Sigmoid colon (tissue), 7 donors: ENCODE measurements around the gene SLC13A3. TPM values are rescaled to one million over a fixed set of nuclear protein-coding genes. Genes with fewer than 3 reads are reported as not detected.

Experiments used
- DNase-seq: peaks from one replicate; pipeline ENCODE4 v3.0.0-alpha.2; 2019
- H3K27ac ChIP-seq, 4 donors: fragments of 200-600 bp; sonication (generic); one replicate each; pipeline ENCODE4 v1.5.1; 2016 to 2019; ENCODE audit warnings: mild to moderate bottlenecking in 1 of 4
- H3K27me3 ChIP-seq, 3 donors: fragments of 200-600 bp; sonication (generic); one replicate each; pipeline ENCODE4 v1.5.1; 2019; ENCODE audit warnings: mild to moderate bottlenecking in 1 of 3
- H3K36me3 ChIP-seq, 4 donors: fragments of 200-600 bp; sonication (generic); one replicate each; pipeline ENCODE4 v1.5.1; 2016 to 2019
- H3K4me1 ChIP-seq, 4 donors: fragments of 200-600 bp; sonication (generic); one replicate each; pipeline ENCODE4 v1.5.1; 2017 to 2019
- H3K4me3 ChIP-seq, 4 donors: fragments of 200-600 bp; sonication (generic); one replicate each; pipeline ENCODE4 v1.5.1; 2017 to 2019; ENCODE audit warnings: mild to moderate bottlenecking in 2 of 4, moderate library complexity in 1 of 4
- H3K9me3 ChIP-seq, 4 donors: fragments of 200-600 bp in 3 of 4; sonication (generic) in 3 of 4; one replicate each; pipeline versions ENCODE4 v1.5.1 to v1.6.1; 2013 to 2019
- EP300 ChIP-seq, 4 donors: sonication (generic); formaldehyde crosslinking; IDR thresholded peaks; one replicate each; pipeline ENCODE4 v1.6.1; 2017; ENCODE audit warnings: antibody characterized with exemption in 4 of 4
- POLR2A ChIP-seq, 2 donors: fragments of 450-650 bp; IDR thresholded peaks; one replicate each; pipeline ENCODE4 v1.6.1; 2016; ENCODE audit warnings: antibody characterized with exemption in 2 of 2, mild to moderate bottlenecking in 2 of 2, moderate library complexity in 2 of 2
- POLR2AphosphoS5 ChIP-seq, 4 donors: sonication (generic); formaldehyde crosslinking; IDR thresholded peaks; one replicate each; pipeline ENCODE4 v1.6.1; 2017; ENCODE audit warnings: antibody characterized with exemption in 4 of 4
- WGBS, 2 donors: extraction: QIAGEN DNeasy Blood & Tissue Kit; methylation state at CpG; one replicate each; pipeline ENCODE4 v1.1.7; 2013; 5-methylcytosine and 5-hydroxymethylcytosine counted together
- intact Hi-C: fragments of 100-400 bp; cut with DNase I; formaldehyde crosslinking; loops from one replicate; pipeline ENCODE4 v1.15.1; 2023
- polyA plus RNA-seq, 3 donors: library from polyadenylated mRNA; stranded (reverse); fragments of 200-250 nt; gene quantifications; one replicate each; pipeline ENCODE4 v1.2.3, GENCODE V29; 2013
- total RNA-seq, 4 donors: library from RNA; depleted of rRNA; stranded (reverse); fragments of >200 nt; gene quantifications; one replicate each; pipeline ENCODE4 v1.1.0, GENCODE V29; 2016
- TF ChIP-seq, protein P1 (sequence below), 4 experiments: fragments of 450-650 bp in 3 of 4; fragments of 200-600 bp in 1 of 4; IDR thresholded peaks; one replicate each; pipeline ENCODE4 v1.5.1; 2016 to 2019; ENCODE audit warnings: antibody characterized with exemption in 4 of 4, mild to moderate bottlenecking in 3 of 4, moderate library complexity in 2 of 4
- donor health status: healthy with polysubstance abuse.
- donor health status: Bipolar disorder and iron deficiency.
- donor health status: healthy.

SLC13A3 gene
- total and polyA plus RNA-seq, 7 donors = 0.48 to 4.2 (median 1.1) TPM; not detected in 2

GRCh38 chr20:46509523-46509922 is 141.7 kb downstream of the SLC13A3 start:
- 56 to 88% methylated on average over 2 of the region's 2 CpGs for WGBS, 2 donors
- no peak overlapping the region for H3K27ac ChIP-seq
- H3K36me3 ChIP-seq = no peaks in the 10 kb centered on the region
- TF ChIP-seq POLR2AphosphoS5 (IDR thresholded peaks at IDR 0.05) = no peak
- TF ChIP-seq POLR2A (IDR thresholded peaks at IDR 0.05) = no peak
- no peak for TF ChIP-seq EP300 (IDR thresholded peaks at IDR 0.05)
- TF ChIP-seq, protein P1, sequence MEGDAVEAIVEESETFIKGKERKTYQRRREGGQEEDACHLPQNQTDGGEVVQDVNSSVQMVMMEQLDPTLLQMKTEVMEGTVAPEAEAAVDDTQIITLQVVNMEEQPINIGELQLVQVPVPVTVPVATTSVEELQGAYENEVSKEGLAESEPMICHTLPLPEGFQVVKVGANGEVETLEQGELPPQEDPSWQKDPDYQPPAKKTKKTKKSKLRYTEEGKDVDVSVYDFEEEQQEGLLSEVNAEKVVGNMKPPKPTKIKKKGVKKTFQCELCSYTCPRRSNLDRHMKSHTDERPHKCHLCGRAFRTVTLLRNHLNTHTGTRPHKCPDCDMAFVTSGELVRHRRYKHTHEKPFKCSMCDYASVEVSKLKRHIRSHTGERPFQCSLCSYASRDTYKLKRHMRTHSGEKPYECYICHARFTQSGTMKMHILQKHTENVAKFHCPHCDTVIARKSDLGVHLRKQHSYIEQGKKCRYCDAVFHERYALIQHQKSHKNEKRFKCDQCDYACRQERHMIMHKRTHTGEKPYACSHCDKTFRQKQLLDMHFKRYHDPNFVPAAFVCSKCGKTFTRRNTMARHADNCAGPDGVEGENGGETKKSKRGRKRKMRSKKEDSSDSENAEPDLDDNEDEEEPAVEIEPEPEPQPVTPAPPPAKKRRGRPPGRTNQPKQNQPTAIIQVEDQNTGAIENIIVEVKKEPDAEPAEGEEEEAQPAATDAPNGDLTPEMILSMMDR (IDR thresholded peaks at IDR 0.05) = no peak
- intact Hi-C loops = no loop called here
- H3K9me3 ChIP-seq = no peaks in the 10 kb centered on the region
- H3K4me3 ChIP-seq = no peak overlapping the region
- H3K4me1 ChIP-seq = peaks cover 0 to 6% (median 5%) of the 10 kb centered on the region in 4 donors
- DNase-seq = no peak
- no peaks in the 10 kb centered on the region for H3K27me3 ChIP-seq

Other genes starting within 250 kb of the SLC13A3 start
- 10 to 100 TPM; 40.3 to 52.1 (median 46.2) TPM for gene ELMO2, start 244.8 kb downstream of the SLC13A3 start, total RNA-seq
- gene ELMO2, start 244.8 kb downstream of the SLC13A3 start, polyA plus RNA-seq = 10 to 100 TPM; 13.2 to 19.2 (median 13.8) TPM
- 1 to 10 TPM; 2.6 to 6.6 (median 4.4) TPM for gene ZNF334, start 137.9 kb downstream of the SLC13A3 start, total RNA-seq
- gene ZNF334, start 137.9 kb downstream of the SLC13A3 start, polyA plus RNA-seq = 1 to 10 TPM in 1 of 3 donors, under 1 TPM in 2; 0.46 to 2.4 (median 0.60) TPM
- not detected for gene OCSTAMP, start 100.8 kb downstream of the SLC13A3 start, total RNA-seq
- gene OCSTAMP, start 100.8 kb downstream of the SLC13A3 start, polyA plus RNA-seq = not detected
- 10 to 100 TPM in 3 of 4 donors, 1 to 10 TPM in 1; 9.1 to 24.4 (median 18.9) TPM for gene TP53RK, start 38.0 kb upstream of the SLC13A3 start, total RNA-seq
- 10 to 100 TPM in 1 of 3 donors, 1 to 10 TPM in 2; 8.4 to 10.2 (median 9.5) TPM for gene TP53RK, start 38.0 kb upstream of the SLC13A3 start, polyA plus RNA-seq
- 10 to 100 TPM in 1 of 4 donors, 1 to 10 TPM in 3; 6.4 to 18.8 (median 8.8) TPM for gene SLC2A10, start 58.2 kb upstream of the SLC13A3 start, total RNA-seq
- 10 to 100 TPM in 2 of 3 donors, 1 to 10 TPM in 1; 8.6 to 28.2 (median 10.9) TPM for gene SLC2A10, start 58.2 kb upstream of the SLC13A3 start, polyA plus RNA-seq
- gene EYA2, start 243.4 kb upstream of the SLC13A3 start, total RNA-seq = 1 to 10 TPM; 1.2 to 3.3 (median 2.6) TPM
- gene EYA2, start 243.4 kb upstream of the SLC13A3 start, polyA plus RNA-seq = 10 to 100 TPM in 1 of 3 donors, 1 to 10 TPM in 2; 5.4 to 11.8 (median 6.1) TPM